ENCODE results near the gene GBA2. TPM values are rescaled to one million over a fixed set of nuclear protein-coding genes. Genes with fewer than 3 reads are reported as not detected.

GBA2 gene
- total RNA-seq, 2 donors from 2014 or later: 27.0 to 36.0 TPM

GRCh38 chr9:35725362-35725761 lies 23.7 kb downstream of the GBA2 start:
- Mint-ChIP-seq H3K9me3 (no peaks in the 10 kb centered on the region), H3K4me3 (no peak overlapping the region), H3K4me1 (peaks cover 20% of the 10 kb centered on the region), H3K27me3 (no peaks in the 10 kb centered on the region), H3K27ac (no peak overlapping the region), H3K36me3 (ENCODE audit: low read depth) (no peaks in the 10 kb centered on the region)
- no peak for ATAC-seq (replicated peaks)

DNA sequence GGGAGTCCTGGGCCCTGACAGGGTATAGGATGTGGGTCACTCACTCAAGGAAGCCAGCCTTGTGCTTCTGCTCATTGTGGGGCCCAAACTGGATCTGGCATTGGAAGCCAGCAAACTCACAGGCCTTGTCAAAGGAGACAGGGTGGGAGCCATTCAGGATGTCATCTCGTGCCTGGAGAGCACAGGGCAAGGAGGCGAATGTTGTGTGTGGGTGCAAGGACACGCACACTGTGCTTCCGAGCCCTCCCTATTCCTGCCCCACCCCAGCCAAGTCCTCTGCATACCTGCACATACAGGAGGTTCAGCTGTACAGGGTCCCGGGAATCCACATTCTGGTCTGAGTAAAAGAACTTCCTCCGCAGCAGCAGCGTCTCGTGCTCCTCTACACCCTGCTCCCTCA lies 25.1 kb downstream of the GBA2 start:
- H3K36me3 Mint-ChIP-seq (ENCODE audit: low read depth): no peaks in the 10 kb centered on the region
- H3K27me3 Mint-ChIP-seq: no peaks in the 10 kb centered on the region
- no peak for ATAC-seq (replicated peaks)
- H3K27ac Mint-ChIP-seq: no peak overlapping the region
- H3K4me3 Mint-ChIP-seq: no peak overlapping the region
- peaks cover 24% of the 10 kb centered on the region for H3K4me1 Mint-ChIP-seq
- H3K9me3 Mint-ChIP-seq: no peaks in the 10 kb centered on the region

GRCh38 chr9:35723426-35723825 lies 25.6 kb downstream of the GBA2 start:
- H3K27ac Mint-ChIP-seq: no peak overlapping the region
- no peaks in the 10 kb centered on the region for H3K36me3 Mint-ChIP-seq (ENCODE audit: low read depth)
- no peaks in the 10 kb centered on the region for H3K9me3 Mint-ChIP-seq
- H3K4me3 Mint-ChIP-seq: no peak overlapping the region
- no peaks in the 10 kb centered on the region for H3K27me3 Mint-ChIP-seq
- peaks cover 24% of the 10 kb centered on the region for H3K4me1 Mint-ChIP-seq
- ATAC-seq (replicated peaks): no peak

- Mint-ChIP-seq H3K36me3 (ENCODE audit: low read depth) (no peaks in the 10 kb centered on the region), H3K4me1 (peaks cover 12% of the 10 kb centered on the region), H3K4me3 (no peak overlapping the region), H3K27ac (peak overlapping the region; percentile 55), H3K9me3 (no peaks in the 10 kb centered on the region), H3K27me3 (no peaks in the 10 kb centered on the region)
- ATAC-seq (replicated peaks): no peak
Observed at GRCh38 chr9:35719546-35719945, 29.5 kb downstream of the GBA2 start.

- Mint-ChIP-seq H3K36me3 (ENCODE audit: low read depth) (no peaks in the 10 kb centered on the region), H3K4me3 (no peak overlapping the region), H3K9me3 (no peaks in the 10 kb centered on the region), H3K27ac (no peak overlapping the region), H3K4me1 (peaks cover 11% of the 10 kb centered on the region), H3K27me3 (no peaks in the 10 kb centered on the region)
- peak; percentile 60 for ATAC-seq (replicated peaks)
Observed at GRCh38 chr9:35718721-35719511, 30.1 kb downstream of the GBA2 start.

DNA sequence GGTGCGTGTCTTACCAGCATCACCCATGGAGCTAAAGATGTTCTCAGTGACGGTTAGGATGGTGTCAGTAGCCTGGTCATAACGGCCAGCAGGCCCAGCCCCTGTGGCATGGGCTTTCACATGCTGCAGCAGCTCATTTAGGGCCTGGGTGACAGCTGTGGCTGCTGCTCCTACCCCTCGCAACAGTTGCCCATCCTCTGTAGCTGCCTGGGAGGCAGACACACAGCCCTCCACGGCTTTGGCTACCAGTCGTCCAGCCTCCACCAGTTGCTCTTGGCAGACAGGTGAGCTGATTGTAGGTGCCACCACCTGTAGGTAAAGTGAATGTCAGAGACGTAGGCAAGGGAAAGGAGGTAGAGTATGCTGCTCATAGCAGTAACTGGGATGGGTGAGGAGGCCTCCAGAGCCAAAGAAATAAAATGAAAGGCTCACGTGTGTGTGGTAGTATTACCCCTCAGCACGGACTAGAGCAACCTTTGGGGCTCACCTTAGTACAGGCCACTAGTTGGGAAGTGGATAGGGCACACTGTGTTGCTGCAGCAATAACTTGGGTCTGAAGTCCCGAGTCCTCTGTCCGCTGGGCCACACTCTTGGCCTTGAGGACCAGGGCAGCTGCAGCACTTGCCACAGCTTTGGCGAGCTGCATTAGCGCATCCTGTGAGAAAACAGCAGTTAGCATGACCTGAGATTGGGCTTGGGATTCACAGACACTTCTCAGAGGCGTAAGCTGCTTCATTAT lies 31.7 kb downstream of the GBA2 start:
- Mint-ChIP-seq H3K9me3 (no peaks in the 10 kb centered on the region), H3K36me3 (ENCODE audit: low read depth) (no peaks in the 10 kb centered on the region), H3K27ac (no peak overlapping the region), H3K27me3 (no peaks in the 10 kb centered on the region), H3K4me1 (peaks cover 8% of the 10 kb centered on the region), H3K4me3 (no peak overlapping the region)
- no peak for ATAC-seq (replicated peaks)

GRCh38 chr9:35716230-35716629 lies 32.8 kb downstream of the GBA2 start:
- Mint-ChIP-seq H3K4me1 (peaks cover 10% of the 10 kb centered on the region), H3K27me3 (no peaks in the 10 kb centered on the region), H3K36me3 (ENCODE audit: low read depth) (no peaks in the 10 kb centered on the region), H3K27ac (no peak overlapping the region), H3K9me3 (no peaks in the 10 kb centered on the region), H3K4me3 (no peak overlapping the region)
- no peak for ATAC-seq (replicated peaks)

- Mint-ChIP-seq H3K27ac (peak overlapping the region; percentile 58), H3K9me3 (no peaks in the 10 kb centered on the region), H3K4me3 (no peak overlapping the region), H3K36me3 (ENCODE audit: low read depth) (no peaks in the 10 kb centered on the region), H3K4me1 (peaks cover 9% of the 10 kb centered on the region), H3K27me3 (no peaks in the 10 kb centered on the region)
- no peak for ATAC-seq (replicated peaks)
Observed at GRCh38 chr9:35714579-35715252, 34.3 kb downstream of the GBA2 start.

DNA sequence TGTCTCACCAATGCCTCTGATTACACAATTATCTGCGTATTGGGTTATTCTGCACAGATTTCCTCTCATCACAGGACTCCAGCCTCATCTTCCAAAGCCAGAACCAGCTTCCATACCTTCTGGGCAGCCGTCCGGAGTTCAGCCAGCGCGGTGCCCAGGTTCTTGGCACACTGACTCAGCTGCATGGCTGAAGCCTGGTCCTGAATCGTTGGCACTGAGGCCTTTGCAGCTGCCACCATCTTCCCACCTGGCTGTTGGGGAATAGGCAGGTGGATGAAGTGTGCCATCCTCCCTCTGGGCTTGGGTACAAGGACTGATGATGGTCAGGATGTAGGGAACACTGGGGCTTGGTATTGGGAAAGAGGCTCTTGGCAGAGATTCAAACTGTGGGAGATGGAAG lies 34.9 kb downstream of the GBA2 start:
- Mint-ChIP-seq H3K4me3 (no peak overlapping the region), H3K9me3 (no peaks in the 10 kb centered on the region), H3K36me3 (ENCODE audit: low read depth) (no peaks in the 10 kb centered on the region), H3K4me1 (peaks cover 6% of the 10 kb centered on the region), H3K27me3 (no peaks in the 10 kb centered on the region), H3K27ac (peak overlapping the region; percentile 58)
- ATAC-seq (replicated peaks): no peak

GRCh38 chr9:35713578-35713977 lies 35.5 kb downstream of the GBA2 start:
- no peak for ATAC-seq (replicated peaks)
- H3K36me3 Mint-ChIP-seq (ENCODE audit: low read depth): no peaks in the 10 kb centered on the region
- H3K9me3 Mint-ChIP-seq: no peaks in the 10 kb centered on the region
- H3K4me3 Mint-ChIP-seq: no peak overlapping the region
- peak overlapping the region; percentile 30 for H3K27ac Mint-ChIP-seq
- no peaks in the 10 kb centered on the region for H3K27me3 Mint-ChIP-seq
- H3K4me1 Mint-ChIP-seq: peaks cover 9% of the 10 kb centered on the region

GRCh38 chr9:35712762-35713400 lies 36.1 kb downstream of the GBA2 start:
- Mint-ChIP-seq H3K36me3 (ENCODE audit: low read depth) (no peaks in the 10 kb centered on the region), H3K4me1 (peaks cover 10% of the 10 kb centered on the region), H3K27ac (peak overlapping the region; percentile 30), H3K9me3 (no peaks in the 10 kb centered on the region), H3K4me3 (no peak overlapping the region), H3K27me3 (no peaks in the 10 kb centered on the region)
- no peak for ATAC-seq (replicated peaks)

- Mint-ChIP-seq H3K4me3 (no peak overlapping the region), H3K27me3 (no peaks in the 10 kb centered on the region), H3K36me3 (ENCODE audit: low read depth) (no peaks in the 10 kb centered on the region), H3K27ac (no peak overlapping the region), H3K9me3 (no peaks in the 10 kb centered on the region), H3K4me1 (peaks cover 19% of the 10 kb centered on the region)
- peak; percentile 88 for ATAC-seq (replicated peaks)
Observed at GRCh38 chr9:35711501-35712428, 37.3 kb downstream of the GBA2 start.

DNA sequence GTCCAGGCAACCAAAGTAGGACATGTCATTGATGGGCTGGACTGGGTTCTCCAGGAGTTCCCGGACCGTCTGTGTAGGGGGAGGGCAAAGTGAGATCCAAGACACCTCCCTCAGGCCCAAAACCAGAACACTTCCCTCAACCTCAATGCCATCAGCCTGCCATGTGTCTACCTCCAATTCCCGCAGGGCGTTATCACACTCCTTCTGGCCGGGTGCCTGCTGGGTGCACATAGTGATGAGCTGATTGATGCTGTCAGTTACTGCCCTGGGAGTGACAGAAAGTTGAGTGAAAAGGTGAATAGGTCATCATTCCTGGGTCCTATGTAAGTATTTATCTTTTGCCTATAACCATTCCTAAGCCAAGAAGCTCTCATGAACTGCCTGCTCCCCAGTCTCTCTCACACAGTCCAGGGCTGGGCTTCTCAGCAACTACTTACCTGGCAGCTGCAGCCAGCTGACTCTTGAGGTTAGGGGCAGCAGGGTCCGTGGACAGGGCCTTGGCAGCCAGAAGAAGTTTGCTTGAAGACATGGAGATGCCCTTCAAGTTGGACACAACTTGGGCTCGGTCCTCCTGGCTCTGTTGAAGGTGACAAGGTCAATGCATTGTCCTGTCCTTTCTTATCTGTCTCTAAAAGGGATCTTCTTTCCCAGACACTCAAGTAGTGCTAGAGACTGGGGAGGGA lies 38.1 kb downstream of the GBA2 start:
- no peaks in the 10 kb centered on the region for H3K27me3 Mint-ChIP-seq
- H3K27ac Mint-ChIP-seq: no peak overlapping the region
- no peak overlapping the region for H3K4me3 Mint-ChIP-seq
- H3K9me3 Mint-ChIP-seq: no peaks in the 10 kb centered on the region
- no peak for ATAC-seq (replicated peaks)
- H3K4me1 Mint-ChIP-seq: peaks cover 21% of the 10 kb centered on the region
- H3K36me3 Mint-ChIP-seq (ENCODE audit: low read depth): no peaks in the 10 kb centered on the region
